H1 (cell line): ENCODE results near the gene SMU1. TPM values are rescaled to one million over a fixed set of nuclear protein-coding genes. Genes with fewer than 3 reads are reported as not detected.

Source experiments
- CTCF ChIA-PET: fragments of 300-600 bp; sonication (Branson Sonifier 250); formaldehyde crosslinking; loops from one replicate; lab custom pipeline; 2021; ENCODE audit not compliant: partially characterized antibody; lab: Charles Lee
- POLR2A ChIA-PET: fragments of 300-600 bp; sonication (Branson Sonifier 250); formaldehyde crosslinking; loops from one replicate; lab custom pipeline; 2021; ENCODE audit warnings: inconsistent platforms; ENCODE audit not compliant: partially characterized antibody; lab: Charles Lee
- DNase-seq, 2 experiments: peaks; one replicate each; pipeline versions ENCODE4 v3.0.0 to v3.0.0-alpha.2; 2010 to 2022; ENCODE audit warnings: low spot score in 2 of 2, low read depth in 1 of 2, mixed read lengths in 1 of 2
- FAIRE-seq: peaks from 2 replicates; lab custom pipeline; 2011; peaks lifted over from hg19 to GRCh38; lab: Jason Lieb, UNC
- H2AFZ ChIP-seq: 2 replicates; pipeline ENCODE4 v1.8.1; 2012; ENCODE audit warnings: low read length, inconsistent platforms
- H2AK5ac ChIP-seq: 2 replicates; pipeline ENCODE4 v1.6.1; 2013; ENCODE audit warnings: low read depth, low read length
- H2BK120ac ChIP-seq: replicated peaks from 2 replicates; pipeline ENCODE3; 2013; ENCODE audit warnings: low read depth, low read length, inconsistent platforms
- H2BK12ac ChIP-seq: 2 replicates; pipeline ENCODE4 v1.6.1; 2013; ENCODE audit warnings: low read depth, low read length
- H2BK15ac ChIP-seq: 2 replicates; pipeline ENCODE4 v1.6.1; 2013; ENCODE audit warnings: low read length
- H2BK20ac ChIP-seq: 2 replicates; pipeline ENCODE4 v1.6.1; 2013; ENCODE audit warnings: low read length
- H2BK5ac ChIP-seq: 2 replicates; pipeline ENCODE4 v1.6.1; 2013; ENCODE audit warnings: low read depth, low read length
- H3K14ac ChIP-seq: 2 replicates; pipeline ENCODE4 v1.6.1; 2013; ENCODE audit warnings: inconsistent platforms; ENCODE audit not compliant: insufficient read length
- H3K18ac ChIP-seq: 2 replicates; pipeline ENCODE4 v1.6.1; 2013; ENCODE audit warnings: low read length; ENCODE audit errors: extremely low read depth
- H3K23ac ChIP-seq: 2 replicates; pipeline ENCODE4 v1.6.1; 2013; ENCODE audit warnings: inconsistent platforms; ENCODE audit not compliant: insufficient read length
- H3K23me2 ChIP-seq: 2 replicates; pipeline ENCODE4 v1.6.1; 2013; ENCODE audit warnings: low read depth, low read length
- H3K27ac ChIP-seq: 2 replicates; pipeline ENCODE4 v1.6.1; 2011; ENCODE audit warnings: low read depth, low read length, inconsistent platforms
- H3K27me3 ChIP-seq, 4 experiments: replicated peaks in 1 of 4; 1 replicate in 1 of 4; 2 replicates in 3 of 4; pipeline versions ENCODE4 v1.6.1 to v1.8.1; 2011 to 2013; ENCODE audit warnings: low read length in 3 of 4, mild to moderate bottlenecking in 3 of 4, inconsistent platforms in 2 of 4, mixed read lengths in 2 of 4, moderate library complexity in 1 of 4; ENCODE audit not compliant: control insufficient read depth in 3 of 4, insufficient read depth in 3 of 4; ENCODE audit errors: extremely low read depth in 1 of 4
- H3K36me3 ChIP-seq, 4 experiments: 2 replicates each; pipeline versions ENCODE4 v1.6.1 to v1.8.1; 2011 to 2013; ENCODE audit warnings: mild to moderate bottlenecking in 4 of 4, low read length in 3 of 4, moderate library complexity in 2 of 4, control low read depth in 1 of 4, inconsistent platforms in 1 of 4; ENCODE audit not compliant: insufficient read depth in 4 of 4, control insufficient read depth in 2 of 4
- H3K4ac ChIP-seq: replicated peaks from 2 replicates; pipeline ENCODE3; 2013; ENCODE audit warnings: low read length, low read depth, mixed read lengths, inconsistent platforms; ENCODE audit not compliant: insufficient read length
- H3K4me1 ChIP-seq, 4 experiments: replicated peaks in 1 of 4; 1 replicate in 1 of 4; 2 replicates in 3 of 4; pipeline versions ENCODE4 v1.6.1 to v1.8.1; 2011 to 2013; ENCODE audit warnings: low read length in 3 of 4, inconsistent platforms in 2 of 4, mixed read lengths in 1 of 4; ENCODE audit not compliant: insufficient read depth in 4 of 4, control insufficient read depth in 3 of 4
- H3K4me2 ChIP-seq, 2 experiments: 2 replicates each; pipeline versions ENCODE4 v1.6.1 to v1.8.1; 2011 to 2013; ENCODE audit warnings: low read depth in 2 of 2, low read length in 2 of 2, control low read depth in 1 of 2, inconsistent platforms in 1 of 2, mild to moderate bottlenecking in 1 of 2; ENCODE audit not compliant: insufficient read depth in 1 of 2
- H3K4me3 ChIP-seq, 4 experiments: fragments of 200-600, 300-600 bp in 1 of 4; sonication (generic), shearing (Covaris generic), sonication (Bioruptor Twin) in 1 of 4; 2 replicates each; pipeline versions ENCODE4 v1.5.1 to v1.8.1; 2011 to 2016; ENCODE audit warnings: low read length in 4 of 4, low read depth in 3 of 4, control low read depth in 2 of 4, inconsistent platforms in 2 of 4, mild to moderate bottlenecking in 2 of 4, mixed read lengths in 1 of 4, moderate library complexity in 1 of 4; ENCODE audit not compliant: insufficient read depth in 2 of 4; ENCODE audit errors: extremely low read depth in 1 of 4
- H3K56ac ChIP-seq: replicated peaks from 2 replicates; pipeline ENCODE3; 2013; ENCODE audit warnings: low read depth, mild to moderate bottlenecking, mixed read lengths, low read length, inconsistent platforms; ENCODE audit not compliant: insufficient read length
- H3K79me1 ChIP-seq: 2 replicates; pipeline ENCODE4 v1.6.1; 2013; ENCODE audit warnings: low read depth, low read length, control low read depth
- H3K79me2 ChIP-seq, 2 experiments: 2 replicates each; pipeline versions ENCODE4 v1.6.1 to v1.8.1; 2012 to 2013; ENCODE audit warnings: low read length in 2 of 2, mild to moderate bottlenecking in 2 of 2, inconsistent platforms in 1 of 2; ENCODE audit not compliant: insufficient read depth in 2 of 2, control insufficient read depth in 1 of 2
- H3K9ac ChIP-seq, 4 experiments: replicated peaks in 1 of 4; 1 replicate in 1 of 4; 2 replicates in 3 of 4; pipeline versions ENCODE4 v1.6.1 to v1.8.1; 2011 to 2013; ENCODE audit warnings: low read depth in 3 of 4, low read length in 3 of 4, control low read depth in 2 of 4, mild to moderate bottlenecking in 2 of 4, moderate library complexity in 2 of 4, inconsistent platforms in 1 of 4; ENCODE audit errors: extremely low read depth in 1 of 4
- H3K9me3 ChIP-seq, 2 experiments: 2 replicates each; pipeline versions ENCODE4 v1.6.1 to v1.8.1; 2012 to 2013; ENCODE audit warnings: mild to moderate bottlenecking in 2 of 2, moderate library complexity in 2 of 2, control low read depth in 1 of 2, inconsistent platforms in 1 of 2, low read depth in 1 of 2, low read length in 1 of 2, mixed read lengths in 1 of 2; ENCODE audit not compliant: insufficient read depth in 2 of 2
- H4K20me1 ChIP-seq, 2 experiments: replicated peaks in 1 of 2; 2 replicates each; pipeline versions ENCODE3 to v1.8.1; 2011 to 2013; ENCODE audit warnings: inconsistent platforms in 2 of 2, low read length in 2 of 2, mild to moderate bottlenecking in 1 of 2; ENCODE audit not compliant: insufficient read depth in 2 of 2, control insufficient read depth in 1 of 2
- H4K5ac ChIP-seq: 2 replicates; pipeline ENCODE4 v1.6.1; 2013; ENCODE audit warnings: low read length, low read depth, mixed read lengths, inconsistent platforms; ENCODE audit not compliant: insufficient read length
- H4K8ac ChIP-seq: 2 replicates; pipeline ENCODE4 v1.8.0; 2013; ENCODE audit warnings: mild to moderate bottlenecking, moderate library complexity, low read length, inconsistent platforms; ENCODE audit not compliant: insufficient read depth; ENCODE audit errors: extremely low read depth
- H4K91ac ChIP-seq: replicated peaks from 2 replicates; pipeline ENCODE3; 2013; ENCODE audit warnings: low read length, mixed read lengths, inconsistent platforms; ENCODE audit not compliant: insufficient read length
- ASH2L ChIP-seq: fragments of 200-600, 300-600 bp; sonication (generic); IDR thresholded peaks from one replicate; pipeline ENCODE4 v1.7.1; 2017; ENCODE audit warnings: low read length
- CEBPB ChIP-seq: IDR thresholded peaks from 2 replicates; pipeline ENCODE4 v1.6.1; 2012; ENCODE audit warnings: low read depth, low read length
- CREB1 ChIP-seq: IDR thresholded peaks from 2 replicates; pipeline ENCODE4 v1.6.1; 2012; ENCODE audit warnings: inconsistent platforms
- KDM4A ChIP-seq: IDR thresholded peaks from one replicate; pipeline ENCODE4 v1.7.1; 2012; ENCODE audit warnings: low read depth, mild to moderate bottlenecking, moderate library complexity, low read length, inconsistent platforms; ENCODE audit not compliant: severe bottlenecking
- POLR2AphosphoS5 ChIP-seq: IDR thresholded peaks from 2 replicates; pipeline ENCODE4 v1.6.1; 2011; ENCODE audit warnings: low read depth, low read length
- SP2 ChIP-seq: IDR thresholded peaks from 2 replicates; pipeline ENCODE4 v1.6.1; 2012; ENCODE audit warnings: mild to moderate bottlenecking, low read length, inconsistent platforms
- TAF7 ChIP-seq: optimal IDR thresholded peaks from 2 replicates; pipeline ENCODE3; 2011; ENCODE audit warnings: low read depth, mild to moderate bottlenecking, inconsistent platforms, low read length, moderate library complexity, borderline replicate concordance
- USF2 ChIP-seq: IDR thresholded peaks from 2 replicates; pipeline ENCODE4 v1.6.1; 2011; ENCODE audit warnings: low read length, improper control_type of control experiment
- WGBS, 2 experiments: shearing (Covaris generic) in 1 of 2; methylation state at CpG; one replicate each; pipeline versions ENCODE4 v1.1.6 to v1.1.7; 2013 to 2015; ENCODE audit warnings: low lambda C conversion rate in 2 of 2, mixed read lengths in 2 of 2, inconsistent platforms in 1 of 2, low coverage in 1 of 2, missing lambda C conversion rate in 1 of 2; ENCODE audit not compliant: insufficient replicate concordance in 2 of 2, insufficient coverage in 1 of 2, insufficient read length in 1 of 2; ENCODE audit errors: extremely low coverage in 1 of 2, missing lambda C conversion rate in 1 of 2; 5-methylcytosine and 5-hydroxymethylcytosine counted together
- polyA plus RNA-seq, 7 experiments: library from polyadenylated mRNA; depleted of rRNA in 3 of 7; stranded (reverse) in 5 of 7; unstranded in 2 of 7; fragments of >200 nt in 5 of 7; fragments of 200-250 nt in 2 of 7; gene quantifications; 1 replicate in 5 of 7; 2 replicates in 1 of 7; 4 replicates in 1 of 7; pipeline versions ENCODE4 v1.2.1 to v1.2.3, GENCODE V29; 2011 to 2013; ENCODE audit warnings: missing spikeins in 2 of 7, mixed read lengths in 2 of 7
- total RNA-seq: library from RNA; stranded (reverse); fragmentation: NEBNext Ultra II Directional; extraction: Animal tissue kit (Norgen Biotek cat#: 25700); gene quantifications from 2 replicates; pipeline ENCODE4 v1.2.1, GENCODE V29; 2021
- TF ChIP-seq, protein P1 (sequence below): IDR thresholded peaks from 2 replicates; pipeline ENCODE4 v1.6.1; 2011; ENCODE audit warnings: low read depth, mild to moderate bottlenecking, low read length; ENCODE audit not compliant: insufficient read depth
- TF ChIP-seq, protein P2 (sequence below): IDR thresholded peaks from 2 replicates; pipeline ENCODE4 v1.6.1; 2012; ENCODE audit warnings: inconsistent platforms

SMU1 gene
- total and polyA plus RNA-seq, 2 of the 8 experiments (the other 6 are each of a cell fraction or from before 2014, with no cell fraction given) = 8.4 to 26.0 TPM

DNA sequence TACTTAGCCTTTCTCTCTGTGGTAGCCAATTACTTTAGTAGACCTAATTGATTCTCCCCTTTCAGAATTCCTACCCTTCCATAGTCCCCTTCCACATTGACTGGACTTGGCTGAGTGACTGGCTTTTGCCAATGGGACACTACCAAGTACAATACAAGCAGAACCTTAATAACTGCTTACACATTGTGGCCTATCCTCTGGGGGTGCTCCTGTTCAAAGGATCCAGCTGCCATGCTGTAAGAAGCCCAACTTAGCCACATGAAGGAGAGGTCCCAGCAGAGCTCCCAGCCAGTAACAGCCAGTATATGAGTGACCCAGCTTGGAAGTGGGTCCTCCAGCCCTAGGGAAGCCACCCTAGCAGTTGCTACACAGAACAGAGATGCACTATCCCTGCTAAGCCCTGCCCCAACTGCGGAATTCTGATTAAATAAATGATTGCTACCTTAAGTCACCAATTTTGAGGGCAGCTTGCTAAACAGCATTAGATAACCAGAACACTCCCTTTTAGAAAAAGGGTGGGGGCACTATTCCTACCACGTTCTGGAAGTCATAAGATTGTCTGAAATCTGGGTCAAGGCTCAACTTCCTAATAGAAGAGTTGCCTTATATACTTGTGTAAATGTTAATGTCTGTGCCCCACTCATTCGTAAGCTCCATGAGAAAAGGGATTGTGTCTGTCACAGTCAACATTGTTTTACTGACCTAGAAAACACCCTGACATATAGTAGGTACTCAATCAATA, 64.0 kb downstream of the SMU1 start:
- Histone ChIP-seq H3K4me3 (no peak overlapping the region), H3K4ac (no peak overlapping the region), H2BK20ac (no peak overlapping the region), H3K79me1 (peaks cover 2% of the 10 kb centered on the region), H3K9me3 (no peaks in the 10 kb centered on the region), H3K27ac (no peak overlapping the region), H2BK120ac (no peak overlapping the region), H2BK5ac (no peak overlapping the region), H4K8ac (no peak overlapping the region), H3K23ac (no peak overlapping the region), H3K23me2 (no peaks in the 10 kb centered on the region), H2BK12ac (no peak overlapping the region), H3K9ac (no peak overlapping the region), H3K4me1 (peaks cover 2 to 13% (median 10%) of the 10 kb centered on the region in 4 experiments; a peak in 4 of 7 replicates), H3K18ac (no peak overlapping the region), H3K56ac (no peak overlapping the region), H3K27me3 (no peaks in the 10 kb centered on the region), H2AK5ac (no peak overlapping the region), H2BK15ac (no peak overlapping the region), H4K20me1 (peaks cover 0 to 5% of the 10 kb centered on the region in 2 experiments), H3K79me2 (peaks cover 0 to 17% of the 10 kb centered on the region in 2 experiments; a peak in 1 of 4 replicates), H4K5ac (no peak overlapping the region), H2AFZ (no peak overlapping the region), H4K91ac (no peak overlapping the region), H3K4me2 (no peak overlapping the region), H3K14ac (no peak overlapping the region), H3K36me3 (peaks cover 0 to 2% (median 0%) of the 10 kb centered on the region in 4 experiments; a peak in 2 of 8 replicates)
- ChIA-PET CTCF (interaction anchor here (1.1 kb wide), 1 partner anchor 440 kb away, joined by 3 read pairs; no protein-coding TSS in a partner anchor), POLR2A (interaction anchor here (1.3 to 9.0 kb wide), 4 partner anchors 10 to 28 kb away, joined by 4 to 160 read pairs (median 9); partner anchors contain the start of genes APTX and DNAJA1)
- TF ChIP-seq USF2 = no peak
- no peak for TF ChIP-seq CEBPB
- no peak for TF ChIP-seq POLR2AphosphoS5
- no peak for TF ChIP-seq KDM4A
- no peak for TF ChIP-seq CREB1
- TF ChIP-seq SP2 = no peak
- TF ChIP-seq, protein P1, sequence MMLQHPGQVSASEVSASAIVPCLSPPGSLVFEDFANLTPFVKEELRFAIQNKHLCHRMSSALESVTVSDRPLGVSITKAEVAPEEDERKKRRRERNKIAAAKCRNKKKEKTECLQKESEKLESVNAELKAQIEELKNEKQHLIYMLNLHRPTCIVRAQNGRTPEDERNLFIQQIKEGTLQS = no peak
- no peak for TF ChIP-seq ASH2L
- no peak for TF ChIP-seq TAF7
- TF ChIP-seq, protein P2, sequence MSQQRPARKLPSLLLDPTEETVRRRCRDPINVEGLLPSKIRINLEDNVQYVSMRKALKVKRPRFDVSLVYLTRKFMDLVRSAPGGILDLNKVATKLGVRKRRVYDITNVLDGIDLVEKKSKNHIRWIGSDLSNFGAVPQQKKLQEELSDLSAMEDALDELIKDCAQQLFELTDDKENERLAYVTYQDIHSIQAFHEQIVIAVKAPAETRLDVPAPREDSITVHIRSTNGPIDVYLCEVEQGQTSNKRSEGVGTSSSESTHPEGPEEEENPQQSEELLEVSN = no peak
- no peak for FAIRE-seq
- 84% methylated on average over 3 of the region's 3 CpGs; no CpG with 5 or more reads in 1 of the 2 experiments for WGBS, 2 experiments
- no peak for DNase-seq
